Thyroid gland (tissue), 4 donors: Measurements from ENCODE around the gene DOC2A. TPM values are rescaled to one million over a fixed set of nuclear protein-coding genes. Genes with fewer than 3 reads are reported as not detected.

Experiments used
- DNase-seq, 2 donors: peaks; one replicate each; pipeline ENCODE4 v3.0.0-alpha.2; 2019
- H3K27ac ChIP-seq, 3 donors: fragments of 200-600 bp; sonication (generic); 1 replicate in 2 of 3; 2 replicates in 1 of 3; pipeline ENCODE4 v1.5.1; 2016 to 2019; ENCODE audit warnings: mild to moderate bottlenecking in 1 of 3, moderate library complexity in 1 of 3
- H3K27me3 ChIP-seq: fragments of 200-600 bp; sonication (generic); one replicate; pipeline ENCODE4 v1.5.1; 2019
- H3K36me3 ChIP-seq, 2 donors: fragments of 200-600 bp; sonication (generic); one replicate each; pipeline ENCODE4 v1.5.1; 2016 to 2019
- H3K4me1 ChIP-seq, 2 donors: fragments of 200-600 bp; sonication (generic); one replicate each; pipeline ENCODE4 v1.5.1; 2017 to 2019
- H3K4me3 ChIP-seq, 3 donors: fragments of 200-600 bp; sonication (generic); replicated peaks in 1 of 3; 1 replicate in 2 of 3; 2 replicates in 1 of 3; pipeline ENCODE4 v1.5.1; 2016; ENCODE audit warnings: mild to moderate bottlenecking in 1 of 3
- H3K9me3 ChIP-seq: fragments of 200-600 bp; sonication (generic); one replicate; pipeline ENCODE4 v1.5.1; 2017
- POLR2A ChIP-seq, 2 donors: fragments of 450-650 bp; IDR thresholded peaks; one replicate each; pipeline ENCODE4 v1.6.1; 2017; ENCODE audit warnings: antibody characterized with exemption in 2 of 2, mild to moderate bottlenecking in 2 of 2, moderate library complexity in 1 of 2
- WGBS, 2 donors: methylation state at CpG; one replicate each; pipeline ENCODE4 v1.1.5; 2017; 5-methylcytosine and 5-hydroxymethylcytosine counted together
- intact Hi-C: fragments of 100-400 bp; cut with DNase I; formaldehyde crosslinking; loops from one replicate; pipeline ENCODE4 v1.15.1; 2023
- total RNA-seq, 4 donors: library from RNA; depleted of rRNA; stranded (reverse); fragments of >200 nt; gene quantifications; one replicate each; pipeline ENCODE4 v1.2.3, GENCODE V29; 2016
- TF ChIP-seq, protein P1 (sequence below), 6 experiments: fragments of 200-600 bp in 3 of 6; fragments of 450-650 bp in 3 of 6; sonication (generic) in 3 of 6; IDR thresholded peaks; one replicate each; pipeline ENCODE4 v1.5.1; 2016 to 2019; ENCODE audit warnings: antibody characterized with exemption in 6 of 6, mild to moderate bottlenecking in 2 of 6, inconsistent platforms in 1 of 6, moderate library complexity in 1 of 6

Gene DOC2A
- total RNA-seq, 4 donors from 2014 or later: 0.22 to 1.2 (median 0.94) TPM; not detected in 1

DNA sequence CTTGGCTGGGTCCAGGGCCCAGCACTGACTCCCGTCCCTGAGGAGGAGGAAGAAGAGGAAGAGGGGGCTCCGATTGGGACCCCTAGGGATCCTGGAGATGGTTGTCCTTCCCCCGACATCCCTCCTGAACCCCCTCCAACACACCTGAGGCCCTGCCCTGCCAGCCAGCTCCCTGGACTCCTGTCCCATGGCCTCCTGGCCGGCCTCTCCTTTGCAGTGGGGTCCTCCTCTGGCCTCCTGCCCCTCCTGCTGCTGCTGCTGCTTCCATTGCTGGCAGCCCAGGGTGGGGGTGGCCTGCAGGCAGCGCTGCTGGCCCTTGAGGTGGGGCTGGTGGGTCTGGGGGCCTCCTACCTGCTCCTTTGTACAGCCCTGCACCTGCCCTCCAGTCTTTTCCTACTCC lies 23.9 kb downstream of the DOC2A start:
- 94 to 97% methylated on average over 3 of the region's 5 CpGs for WGBS, 2 donors

DNA sequence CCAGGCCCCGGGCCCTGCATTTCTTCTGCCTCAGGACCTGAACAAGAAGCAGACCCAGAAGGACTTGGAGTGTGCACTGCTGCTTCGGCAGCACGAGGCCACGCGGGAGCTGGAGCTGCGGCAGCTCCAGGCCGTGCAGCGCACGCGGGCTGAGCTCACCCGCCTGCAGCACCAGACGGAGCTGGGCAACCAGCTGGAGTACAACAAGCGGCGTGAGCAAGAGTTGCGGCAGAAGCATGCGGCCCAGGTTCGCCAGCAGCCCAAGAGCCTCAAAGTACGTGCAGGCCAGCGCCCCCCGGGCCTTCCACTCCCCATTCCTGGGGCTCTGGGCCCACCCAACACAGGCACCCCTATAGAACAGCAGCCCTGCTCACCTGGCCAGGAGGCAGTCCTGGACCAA lies 24.6 kb downstream of the DOC2A start:
- no peak for DNase-seq
- no peak overlapping the region for H3K27ac ChIP-seq
- intact Hi-C loops: no loop called here
- no peaks in the 10 kb centered on the region for H3K9me3 ChIP-seq
- TF ChIP-seq, protein P1, sequence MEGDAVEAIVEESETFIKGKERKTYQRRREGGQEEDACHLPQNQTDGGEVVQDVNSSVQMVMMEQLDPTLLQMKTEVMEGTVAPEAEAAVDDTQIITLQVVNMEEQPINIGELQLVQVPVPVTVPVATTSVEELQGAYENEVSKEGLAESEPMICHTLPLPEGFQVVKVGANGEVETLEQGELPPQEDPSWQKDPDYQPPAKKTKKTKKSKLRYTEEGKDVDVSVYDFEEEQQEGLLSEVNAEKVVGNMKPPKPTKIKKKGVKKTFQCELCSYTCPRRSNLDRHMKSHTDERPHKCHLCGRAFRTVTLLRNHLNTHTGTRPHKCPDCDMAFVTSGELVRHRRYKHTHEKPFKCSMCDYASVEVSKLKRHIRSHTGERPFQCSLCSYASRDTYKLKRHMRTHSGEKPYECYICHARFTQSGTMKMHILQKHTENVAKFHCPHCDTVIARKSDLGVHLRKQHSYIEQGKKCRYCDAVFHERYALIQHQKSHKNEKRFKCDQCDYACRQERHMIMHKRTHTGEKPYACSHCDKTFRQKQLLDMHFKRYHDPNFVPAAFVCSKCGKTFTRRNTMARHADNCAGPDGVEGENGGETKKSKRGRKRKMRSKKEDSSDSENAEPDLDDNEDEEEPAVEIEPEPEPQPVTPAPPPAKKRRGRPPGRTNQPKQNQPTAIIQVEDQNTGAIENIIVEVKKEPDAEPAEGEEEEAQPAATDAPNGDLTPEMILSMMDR (IDR thresholded peaks at IDR 0.05): no peak
- TF ChIP-seq POLR2A (IDR thresholded peaks at IDR 0.05): no peak
- 93 to 97% methylated on average over 18 to 20 of the region's 20 CpGs for WGBS, 2 donors
- no peaks in the 10 kb centered on the region for H3K4me1 ChIP-seq
- H3K4me3 ChIP-seq: no peak overlapping the region
- H3K27me3 ChIP-seq: no peaks in the 10 kb centered on the region
- peaks cover 85% of the 10 kb centered on the region in 2 donors for H3K36me3 ChIP-seq

More for the DNA sequence above, 23.9 kb downstream of the DOC2A start:
- H3K4me3 ChIP-seq: no peak overlapping the region
- no peaks in the 10 kb centered on the region for H3K9me3 ChIP-seq
- no peaks in the 10 kb centered on the region for H3K4me1 ChIP-seq
- H3K36me3 ChIP-seq: peaks cover 78 to 83% of the 10 kb centered on the region in 2 donors
- no peak for DNase-seq
- TF ChIP-seq POLR2A (IDR thresholded peaks at IDR 0.05): no peak
- TF ChIP-seq, protein P1 (IDR thresholded peaks at IDR 0.05): no peak
- intact Hi-C loops: no loop called here
- H3K27me3 ChIP-seq: no peaks in the 10 kb centered on the region
- H3K27ac ChIP-seq: no peak overlapping the region

DNA sequence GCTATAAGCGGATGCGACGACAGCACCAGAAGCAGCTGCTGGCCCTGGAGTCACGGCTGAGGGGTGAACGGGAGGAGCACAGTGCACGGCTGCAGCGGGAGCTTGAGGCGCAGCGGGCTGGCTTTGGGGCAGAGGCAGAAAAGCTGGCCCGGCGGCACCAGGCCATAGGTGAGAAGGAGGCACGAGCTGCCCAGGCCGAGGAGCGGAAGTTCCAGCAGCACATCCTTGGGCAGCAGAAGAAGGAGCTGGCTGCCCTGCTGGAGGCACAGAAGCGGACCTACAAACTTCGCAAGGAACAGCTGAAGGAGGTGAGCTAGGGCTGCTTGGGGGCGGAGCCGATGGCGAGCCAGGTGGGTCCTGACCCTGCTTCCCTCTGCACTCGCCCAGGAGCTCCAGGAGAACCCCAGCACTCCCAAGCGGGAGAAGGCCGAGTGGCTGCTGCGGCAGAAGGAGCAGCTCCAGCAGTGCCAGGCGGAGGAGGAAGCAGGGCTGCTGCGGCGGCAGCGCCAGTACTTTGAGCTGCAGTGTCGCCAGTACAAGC lies 25.5 kb downstream of the DOC2A start:
- no peaks in the 10 kb centered on the region for H3K27me3 ChIP-seq
- H3K36me3 ChIP-seq: peaks cover 85 to 86% of the 10 kb centered on the region in 2 donors
- TF ChIP-seq, protein P1 (IDR thresholded peaks at IDR 0.05): no peak
- no peak for TF ChIP-seq POLR2A (IDR thresholded peaks at IDR 0.05)
- no peak overlapping the region for H3K4me3 ChIP-seq
- H3K27ac ChIP-seq: no peak overlapping the region
- intact Hi-C loops: no loop called here
- H3K9me3 ChIP-seq: no peaks in the 10 kb centered on the region
- H3K4me1 ChIP-seq: no peaks in the 10 kb centered on the region
- WGBS, 2 donors: 95% methylated on average over 28 of the region's 28 CpGs
- DNase-seq: no peak

DNA sequence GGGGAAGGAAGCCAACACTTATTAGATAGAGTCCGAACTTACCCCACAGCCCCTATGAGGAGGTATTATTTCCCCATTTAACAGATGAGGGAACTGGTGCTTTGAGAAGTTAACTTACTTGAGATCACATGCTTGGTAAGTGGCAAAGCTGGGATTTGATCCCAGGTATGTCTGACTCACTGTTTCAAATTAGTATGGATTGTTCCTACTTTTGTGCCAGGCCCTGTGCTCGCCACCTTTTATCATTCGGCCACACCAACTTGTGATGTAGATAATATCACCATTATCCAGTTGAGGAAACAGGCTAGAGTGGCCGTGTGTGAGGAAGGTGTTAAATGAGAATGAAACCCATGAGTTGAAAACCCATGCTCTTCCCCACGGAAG lies 26.1 kb downstream of the DOC2A start:
- no peak for TF ChIP-seq POLR2A (IDR thresholded peaks at IDR 0.05)
- TF ChIP-seq, protein P1 (IDR thresholded peaks at IDR 0.05): no peak
- H3K36me3 ChIP-seq: peaks cover 88 to 89% of the 10 kb centered on the region in 2 donors
- H3K9me3 ChIP-seq: no peaks in the 10 kb centered on the region
- no peak overlapping the region for H3K27ac ChIP-seq
- no peak for DNase-seq
- no peaks in the 10 kb centered on the region for H3K4me1 ChIP-seq
- whole genome bisulfite sequencing, 2 donors: 93 to 94% methylated on average over 5 of the region's 5 CpGs
- intact Hi-C loops: no loop called here
- no peaks in the 10 kb centered on the region for H3K27me3 ChIP-seq
- no peak overlapping the region for H3K4me3 ChIP-seq

DNA sequence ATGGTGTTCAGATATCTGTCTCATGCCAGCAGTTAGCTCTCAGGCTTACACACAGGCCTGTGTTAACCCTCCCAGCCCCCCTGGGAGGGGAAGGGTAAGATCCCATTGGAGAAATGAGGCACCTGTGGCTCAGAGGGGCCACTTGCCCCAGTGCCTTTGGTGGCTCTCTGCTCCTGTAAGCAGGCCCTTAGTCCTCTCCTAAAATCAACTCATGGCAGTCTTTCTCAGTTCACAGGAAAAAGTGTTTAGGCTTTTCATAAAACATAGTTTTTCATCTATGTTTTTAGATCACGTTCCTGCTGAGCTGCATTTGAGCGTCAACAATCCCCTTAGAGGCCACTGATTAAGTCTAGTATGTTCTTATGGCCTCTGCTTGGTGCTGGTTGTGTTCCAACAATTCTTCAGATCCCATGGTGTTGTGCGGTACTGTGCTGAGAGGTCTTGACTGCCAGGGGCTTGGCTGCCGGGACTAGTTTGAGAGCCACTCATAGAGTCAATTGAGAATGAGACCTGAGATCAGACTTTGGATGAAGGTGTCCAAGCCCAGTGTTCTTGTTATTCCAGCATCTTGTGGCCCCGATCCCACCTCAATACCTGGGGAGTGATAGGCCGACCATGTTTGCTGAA lies 26.6 kb downstream of the DOC2A start:
- H3K27me3 ChIP-seq: no peaks in the 10 kb centered on the region
- intact Hi-C loops: no loop called here
- WGBS, 2 donors: 44 to 56% methylated on average over 6 of the region's 6 CpGs
- H3K4me1 ChIP-seq: no peaks in the 10 kb centered on the region
- TF ChIP-seq, protein P1 (IDR thresholded peaks at IDR 0.05): no peak
- TF ChIP-seq POLR2A (IDR thresholded peaks at IDR 0.05): no peak
- no peak overlapping the region for H3K27ac ChIP-seq
- peak; percentile 38 to 59 for DNase-seq
- H3K4me3 ChIP-seq: no peak overlapping the region
- peaks cover 91 to 94% of the 10 kb centered on the region in 2 donors for H3K36me3 ChIP-seq
- H3K9me3 ChIP-seq: no peaks in the 10 kb centered on the region
